ENCODE data around the gene NAPA.

- TF ChIP-seq EZH2 (IDR thresholded peaks at IDR 0.05) (no peak), POLR2AphosphoS5 (IDR thresholded peaks at IDR 0.05; ENCODE audit: borderline replicate concordance, low read depth, low read length) (no peak)
Measured at GRCh38 chr19:47471733-47472457, 43.0 kb downstream of the NAPA start, which contains the start of gene SLC8A2.
